ENCODE data around the gene XRN2. TPM values are rescaled to one million over a fixed set of nuclear protein-coding genes. Genes with fewer than 3 reads are reported as not detected.

XRN2 gene
- polyA plus RNA-seq, 1 donor from 2014 or later: 142 TPM

DNA sequence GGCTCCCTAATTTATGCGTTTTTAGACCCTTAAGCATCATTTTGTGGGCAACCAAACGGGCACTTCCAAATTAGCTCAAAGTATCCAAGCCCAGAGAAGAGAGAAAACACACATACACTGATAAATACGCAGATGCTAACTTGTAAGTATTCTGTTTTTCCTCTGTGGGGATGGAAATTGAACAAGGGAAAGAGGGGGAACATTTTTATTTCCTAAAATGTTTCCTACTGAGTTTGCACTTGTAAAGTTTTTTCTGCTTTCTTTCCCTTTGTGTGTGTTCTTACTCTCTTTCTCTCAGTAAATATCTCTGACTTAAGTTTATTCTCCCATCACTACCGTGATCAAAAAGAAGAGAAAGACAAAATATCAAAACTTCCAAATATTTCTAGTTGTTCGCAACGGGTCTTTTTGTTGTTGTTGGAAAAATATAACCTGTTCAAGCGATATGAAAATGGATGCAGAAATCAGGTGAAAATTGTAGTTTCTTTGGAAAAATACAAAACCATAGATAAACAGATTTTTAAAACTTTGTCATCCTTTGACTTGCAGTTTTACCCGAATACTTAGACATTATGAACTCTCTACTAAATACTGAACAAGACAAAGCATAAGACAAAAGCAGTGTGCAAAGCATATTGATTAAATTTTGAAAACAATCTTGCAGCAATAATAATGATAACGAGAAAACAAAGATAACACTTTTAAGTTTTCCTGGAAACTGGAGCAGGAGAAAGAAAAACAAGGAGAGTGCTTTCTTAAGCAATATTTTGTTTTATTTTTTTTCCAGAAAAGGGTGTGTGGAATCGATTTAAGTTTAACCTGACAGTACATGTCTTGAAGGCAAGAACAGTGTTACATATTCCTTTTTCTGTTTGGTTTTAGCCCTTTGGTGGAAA is 95.2 kb downstream of the XRN2 start:
- Histone ChIP-seq H3K9ac (ENCODE audit: low read length) (no peak overlapping the region), H3K9me2 (ENCODE audit: insufficient read depth, low read length) (no peaks in the 10 kb centered on the region), H2AFZ (ENCODE audit: low read depth, low read length) (no peak overlapping the region), H3K4me3 (ENCODE audit: low read length) (no peak overlapping the region), H3K9me3 (ENCODE audit: low read length) (no peaks in the 10 kb centered on the region), H3K36me3 (ENCODE audit: insufficient read depth, low read length) (no peaks in the 10 kb centered on the region), H3F3A (ENCODE audit: insufficient read depth, low read length, poor library complexity, severe bottlenecking) (no peaks in the 10 kb centered on the region), H3K4me2 (ENCODE audit: low read length) (no peak overlapping the region), H3K79me2 (replicated peaks; ENCODE audit: insufficient read depth, low read length) (no peaks in the 10 kb centered on the region), H3K27ac (ENCODE audit: low read length) (no peak overlapping the region), H4K20me1 (ENCODE audit: insufficient read depth) (no peaks in the 10 kb centered on the region), H3K27me3 (ENCODE audit: insufficient read depth, low read depth, low read length) (peaks cover 97% of the 10 kb centered on the region)
- TF ChIP-seq, protein P1, sequence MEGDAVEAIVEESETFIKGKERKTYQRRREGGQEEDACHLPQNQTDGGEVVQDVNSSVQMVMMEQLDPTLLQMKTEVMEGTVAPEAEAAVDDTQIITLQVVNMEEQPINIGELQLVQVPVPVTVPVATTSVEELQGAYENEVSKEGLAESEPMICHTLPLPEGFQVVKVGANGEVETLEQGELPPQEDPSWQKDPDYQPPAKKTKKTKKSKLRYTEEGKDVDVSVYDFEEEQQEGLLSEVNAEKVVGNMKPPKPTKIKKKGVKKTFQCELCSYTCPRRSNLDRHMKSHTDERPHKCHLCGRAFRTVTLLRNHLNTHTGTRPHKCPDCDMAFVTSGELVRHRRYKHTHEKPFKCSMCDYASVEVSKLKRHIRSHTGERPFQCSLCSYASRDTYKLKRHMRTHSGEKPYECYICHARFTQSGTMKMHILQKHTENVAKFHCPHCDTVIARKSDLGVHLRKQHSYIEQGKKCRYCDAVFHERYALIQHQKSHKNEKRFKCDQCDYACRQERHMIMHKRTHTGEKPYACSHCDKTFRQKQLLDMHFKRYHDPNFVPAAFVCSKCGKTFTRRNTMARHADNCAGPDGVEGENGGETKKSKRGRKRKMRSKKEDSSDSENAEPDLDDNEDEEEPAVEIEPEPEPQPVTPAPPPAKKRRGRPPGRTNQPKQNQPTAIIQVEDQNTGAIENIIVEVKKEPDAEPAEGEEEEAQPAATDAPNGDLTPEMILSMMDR (IDR thresholded peaks at IDR 0.05; ENCODE audit: poor library complexity, severe bottlenecking): no peak
- no peak for TF ChIP-seq MXI1 (conservative IDR thresholded peaks at IDR 0.05; ENCODE audit: poor library complexity, severe bottlenecking)
- no peak for TF ChIP-seq EZH2 (IDR thresholded peaks at IDR 0.05; ENCODE audit: borderline replicate concordance, insufficient read depth, low read length, poor library complexity, severe bottlenecking)
- TF ChIP-seq TAF1 (IDR thresholded peaks at IDR 0.05; ENCODE audit: low read depth): no peak
- TF ChIP-seq RAD21 (conservative IDR thresholded peaks at IDR 0.05): no peak
- no peak for TF ChIP-seq POLR2AphosphoS5 (IDR thresholded peaks at IDR 0.05)
- TF ChIP-seq EP300 (conservative IDR thresholded peaks at IDR 0.05; ENCODE audit: poor library complexity, severe bottlenecking): no peak
- TF ChIP-seq SMC3 (conservative IDR thresholded peaks at IDR 0.05; ENCODE audit: poor library complexity): no peak
- TF ChIP-seq, protein P2, sequence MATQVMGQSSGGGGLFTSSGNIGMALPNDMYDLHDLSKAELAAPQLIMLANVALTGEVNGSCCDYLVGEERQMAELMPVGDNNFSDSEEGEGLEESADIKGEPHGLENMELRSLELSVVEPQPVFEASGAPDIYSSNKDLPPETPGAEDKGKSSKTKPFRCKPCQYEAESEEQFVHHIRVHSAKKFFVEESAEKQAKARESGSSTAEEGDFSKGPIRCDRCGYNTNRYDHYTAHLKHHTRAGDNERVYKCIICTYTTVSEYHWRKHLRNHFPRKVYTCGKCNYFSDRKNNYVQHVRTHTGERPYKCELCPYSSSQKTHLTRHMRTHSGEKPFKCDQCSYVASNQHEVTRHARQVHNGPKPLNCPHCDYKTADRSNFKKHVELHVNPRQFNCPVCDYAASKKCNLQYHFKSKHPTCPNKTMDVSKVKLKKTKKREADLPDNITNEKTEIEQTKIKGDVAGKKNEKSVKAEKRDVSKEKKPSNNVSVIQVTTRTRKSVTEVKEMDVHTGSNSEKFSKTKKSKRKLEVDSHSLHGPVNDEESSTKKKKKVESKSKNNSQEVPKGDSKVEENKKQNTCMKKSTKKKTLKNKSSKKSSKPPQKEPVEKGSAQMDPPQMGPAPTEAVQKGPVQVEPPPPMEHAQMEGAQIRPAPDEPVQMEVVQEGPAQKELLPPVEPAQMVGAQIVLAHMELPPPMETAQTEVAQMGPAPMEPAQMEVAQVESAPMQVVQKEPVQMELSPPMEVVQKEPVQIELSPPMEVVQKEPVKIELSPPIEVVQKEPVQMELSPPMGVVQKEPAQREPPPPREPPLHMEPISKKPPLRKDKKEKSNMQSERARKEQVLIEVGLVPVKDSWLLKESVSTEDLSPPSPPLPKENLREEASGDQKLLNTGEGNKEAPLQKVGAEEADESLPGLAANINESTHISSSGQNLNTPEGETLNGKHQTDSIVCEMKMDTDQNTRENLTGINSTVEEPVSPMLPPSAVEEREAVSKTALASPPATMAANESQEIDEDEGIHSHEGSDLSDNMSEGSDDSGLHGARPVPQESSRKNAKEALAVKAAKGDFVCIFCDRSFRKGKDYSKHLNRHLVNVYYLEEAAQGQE (IDR thresholded peaks at IDR 0.05; ENCODE audit: borderline replicate concordance): no peak

DNA sequence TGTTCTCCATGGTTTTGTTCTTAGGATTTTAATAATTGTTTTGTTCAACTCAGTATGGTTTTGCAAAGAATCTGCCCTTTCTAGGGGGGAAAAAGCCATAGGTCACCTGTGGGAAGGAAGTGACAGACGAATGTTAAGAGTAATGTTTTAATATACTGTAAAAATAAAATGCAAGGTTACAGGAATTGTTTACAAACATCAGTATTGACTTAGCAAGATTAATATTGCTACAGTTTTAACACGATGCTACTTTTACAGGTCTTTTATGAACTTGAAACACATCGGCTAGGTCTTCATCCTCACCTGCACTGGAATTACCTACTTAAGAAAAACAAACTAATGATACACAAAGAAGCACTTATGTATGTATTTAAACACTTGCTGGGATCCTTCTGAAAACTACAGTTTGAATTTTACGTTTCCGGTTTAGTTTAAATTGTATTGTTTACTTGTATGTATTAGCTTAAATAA is 95.9 kb downstream of the XRN2 start:
- Histone ChIP-seq H3K9ac (ENCODE audit: low read length) (no peak overlapping the region), H3F3A (ENCODE audit: insufficient read depth, low read length, poor library complexity, severe bottlenecking) (no peaks in the 10 kb centered on the region), H3K9me3 (ENCODE audit: low read length) (no peaks in the 10 kb centered on the region), H3K27me3 (ENCODE audit: insufficient read depth, low read depth, low read length) (peaks cover 97% of the 10 kb centered on the region), H3K36me3 (ENCODE audit: insufficient read depth, low read length) (no peaks in the 10 kb centered on the region), H2AFZ (ENCODE audit: low read depth, low read length) (no peak overlapping the region), H3K79me2 (replicated peaks; ENCODE audit: insufficient read depth, low read length) (no peaks in the 10 kb centered on the region), H3K4me2 (ENCODE audit: low read length) (no peak overlapping the region), H3K4me3 (ENCODE audit: low read length) (no peak overlapping the region), H3K9me2 (ENCODE audit: insufficient read depth, low read length) (no peaks in the 10 kb centered on the region), H3K27ac (ENCODE audit: low read length) (no peak overlapping the region), H4K20me1 (ENCODE audit: insufficient read depth) (no peaks in the 10 kb centered on the region)
- TF ChIP-seq MXI1 (conservative IDR thresholded peaks at IDR 0.05; ENCODE audit: poor library complexity, severe bottlenecking) (no peak), SMC3 (conservative IDR thresholded peaks at IDR 0.05; ENCODE audit: poor library complexity) (no peak), EP300 (conservative IDR thresholded peaks at IDR 0.05; ENCODE audit: poor library complexity, severe bottlenecking) (no peak), EZH2 (IDR thresholded peaks at IDR 0.05; ENCODE audit: borderline replicate concordance, insufficient read depth, low read length, poor library complexity, severe bottlenecking) (no peak), POLR2AphosphoS5 (IDR thresholded peaks at IDR 0.05) (no peak), TAF1 (IDR thresholded peaks at IDR 0.05; ENCODE audit: low read depth) (no peak), RAD21 (conservative IDR thresholded peaks at IDR 0.05) (no peak)
- TF ChIP-seq, protein P2 (IDR thresholded peaks at IDR 0.05; ENCODE audit: borderline replicate concordance): no peak
- TF ChIP-seq, protein P1 (IDR thresholded peaks at IDR 0.05; ENCODE audit: poor library complexity, severe bottlenecking): no peak

Data from neural cell (in vitro differentiated cells).